Choroid plexus epithelial cell (primary cell): ENCODE data around the gene DCX.

Experiments
- DNase-seq: peaks from one replicate; pipeline ENCODE4 v3.0.0-alpha.2; 2010; ENCODE audit warnings: low read depth
- H3K4me3 ChIP-seq: 2 replicates; pipeline ENCODE4 v1.5.1; 2011; ENCODE audit warnings: low read depth, mild to moderate bottlenecking, control low read depth, low read length, moderate library complexity
- CTCF ChIP-seq: conservative IDR thresholded peaks from 2 replicates; pipeline ENCODE4 v1.5.1; 2011; ENCODE audit warnings: low read depth, mild to moderate bottlenecking, control low read depth, inconsistent platforms, low read length, moderate library complexity

Gene DCX

GRCh38 chrX:111329370-111329769 is 82.6 kb downstream of the DCX start:
- no peak for TF ChIP-seq CTCF
- DNase-seq, result no peak
- H3K4me3 ChIP-seq, result no peak overlapping the region

- no peak for DNase-seq
- no peak for TF ChIP-seq CTCF
- H3K4me3 ChIP-seq, result no peak overlapping the region
These were observed 83.1 kb downstream of the DCX start for GRCh38 chrX:111328858-111329257.

GRCh38 chrX:111322231-111322855 is 89.6 kb downstream of the DCX start:
- TF ChIP-seq CTCF, result no peak
- H3K4me3 ChIP-seq, result no peak overlapping the region
- peak; percentile 1 for DNase-seq

GRCh38 chrX:111319451-111319850 is 92.5 kb downstream of the DCX start:
- no peak for DNase-seq
- TF ChIP-seq CTCF, result no peak
- no peak overlapping the region for H3K4me3 ChIP-seq

- TF ChIP-seq CTCF, result no peak
- no peak overlapping the region for H3K4me3 ChIP-seq
- DNase-seq, result no peak
These were observed 93.1 kb downstream of the DCX start for GRCh38 chrX:111318901-111319300.

- no peak overlapping the region for H3K4me3 ChIP-seq
These were observed 102.9 kb downstream of the DCX start for GRCh38 chrX:111309083-111309482.

More at GRCh38 chrX:111309083-111309482, 102.9 kb downstream of the DCX start:
- no peak for TF ChIP-seq CTCF
- no peak for DNase-seq
